Upper lobe of right lung (tissue), 1 donor: Measurements from ENCODE around the gene ONECUT3. TPM values are rescaled to one million over a fixed set of nuclear protein-coding genes. Genes with fewer than 3 reads are reported as not detected.

Source experiments
- ATAC-seq: fragments of 200-7000 bp; cut with Tn5 transposase; one replicate; pipeline ENCODE4 v1.9.1; 2020; ENCODE audit warnings: mild to moderate bottlenecking, moderate library complexity
- DNase-seq: peaks from one replicate; pipeline ENCODE4 v3.0.0-alpha.2; 2020
- H3K27ac ChIP-seq: fragments of 200-600 bp; one replicate; pipeline ENCODE4 v1.8.0; 2022
- H3K27me3 ChIP-seq: fragments of 200-600 bp; one replicate; pipeline ENCODE4 v1.8.0; 2022; ENCODE audit warnings: mild to moderate bottlenecking
- H3K36me3 ChIP-seq: fragments of 200-600 bp; one replicate; pipeline ENCODE4 v1.8.0; 2022
- H3K4me1 ChIP-seq: fragments of 200-600 bp; one replicate; pipeline ENCODE4 v1.8.0; 2022
- H3K4me3 ChIP-seq: fragments of 200-600 bp; one replicate; pipeline ENCODE4 v1.8.0; 2022; ENCODE audit warnings: mild to moderate bottlenecking
- H3K9me3 ChIP-seq: fragments of 200-600 bp; one replicate; pipeline ENCODE4 v1.8.0; 2022
- intact Hi-C: fragments of 100-400 bp; cut with DNase I; formaldehyde crosslinking; loops from one replicate; pipeline ENCODE4 v1.11.0; 2022
- total RNA-seq: library from RNA; stranded (reverse); fragmentation: NEBNext Ultra II Directional; extraction: Animal tissue kit (Norgen Biotek cat#: 25700); gene quantifications from one replicate; pipeline ENCODE4 v1.2.1, GENCODE V29; 2021
- TF ChIP-seq, protein P1 (sequence below): fragments of 200-600 bp; IDR thresholded peaks from one replicate; pipeline ENCODE4 v1.8.0; 2022; ENCODE audit warnings: antibody characterized with exemption
- donor health status: DM: no; HTN: yes; CAD: no; lungs with severe emphysema.

ONECUT3 gene
- total RNA-seq, 1 donor from 2014 or later = not detected

DNA sequence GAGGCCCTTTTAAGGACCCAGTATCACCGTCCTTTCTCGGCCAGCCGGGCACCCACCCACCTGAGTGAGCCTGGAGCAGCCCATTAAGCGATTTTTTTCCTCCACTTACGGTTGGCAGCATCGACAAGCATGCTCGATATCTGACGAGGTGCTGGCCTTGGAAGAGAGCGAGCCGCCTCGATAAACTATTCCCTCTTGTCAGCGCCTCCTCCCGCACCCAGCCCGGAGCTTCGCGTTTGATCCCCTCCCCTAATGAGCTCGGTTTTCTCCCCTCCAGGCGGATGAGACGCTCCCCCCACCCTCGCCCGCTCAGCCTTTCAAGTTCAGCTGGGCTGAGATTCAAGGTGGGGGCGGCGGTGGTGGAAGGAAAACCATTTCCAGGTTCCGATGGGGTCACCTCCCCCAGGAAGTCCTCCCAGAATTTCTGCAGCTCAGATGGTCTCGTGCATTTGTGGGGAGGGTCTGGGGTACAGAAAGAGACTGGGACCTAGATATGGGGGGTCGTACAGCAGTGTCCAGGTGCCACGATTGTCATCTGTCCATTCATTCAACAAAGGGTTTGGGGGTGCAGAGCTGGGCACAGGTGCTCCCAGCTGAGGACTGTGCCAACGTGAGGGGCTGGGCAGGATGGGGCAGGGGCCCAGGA, 18.9 kb upstream of the ONECUT3 start:
- no peaks in the 10 kb centered on the region for H3K9me3 ChIP-seq
- H3K27me3 ChIP-seq = peaks cover 62% of the 10 kb centered on the region
- no peaks in the 10 kb centered on the region for H3K4me1 ChIP-seq
- intact Hi-C loops = no loop called here
- H3K36me3 ChIP-seq = no peaks in the 10 kb centered on the region
- H3K27ac ChIP-seq = no peak overlapping the region
- ATAC-seq = no peak
- H3K4me3 ChIP-seq = no peak overlapping the region
- DNase-seq = no peak
- TF ChIP-seq, protein P1, sequence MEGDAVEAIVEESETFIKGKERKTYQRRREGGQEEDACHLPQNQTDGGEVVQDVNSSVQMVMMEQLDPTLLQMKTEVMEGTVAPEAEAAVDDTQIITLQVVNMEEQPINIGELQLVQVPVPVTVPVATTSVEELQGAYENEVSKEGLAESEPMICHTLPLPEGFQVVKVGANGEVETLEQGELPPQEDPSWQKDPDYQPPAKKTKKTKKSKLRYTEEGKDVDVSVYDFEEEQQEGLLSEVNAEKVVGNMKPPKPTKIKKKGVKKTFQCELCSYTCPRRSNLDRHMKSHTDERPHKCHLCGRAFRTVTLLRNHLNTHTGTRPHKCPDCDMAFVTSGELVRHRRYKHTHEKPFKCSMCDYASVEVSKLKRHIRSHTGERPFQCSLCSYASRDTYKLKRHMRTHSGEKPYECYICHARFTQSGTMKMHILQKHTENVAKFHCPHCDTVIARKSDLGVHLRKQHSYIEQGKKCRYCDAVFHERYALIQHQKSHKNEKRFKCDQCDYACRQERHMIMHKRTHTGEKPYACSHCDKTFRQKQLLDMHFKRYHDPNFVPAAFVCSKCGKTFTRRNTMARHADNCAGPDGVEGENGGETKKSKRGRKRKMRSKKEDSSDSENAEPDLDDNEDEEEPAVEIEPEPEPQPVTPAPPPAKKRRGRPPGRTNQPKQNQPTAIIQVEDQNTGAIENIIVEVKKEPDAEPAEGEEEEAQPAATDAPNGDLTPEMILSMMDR = no peak

DNA sequence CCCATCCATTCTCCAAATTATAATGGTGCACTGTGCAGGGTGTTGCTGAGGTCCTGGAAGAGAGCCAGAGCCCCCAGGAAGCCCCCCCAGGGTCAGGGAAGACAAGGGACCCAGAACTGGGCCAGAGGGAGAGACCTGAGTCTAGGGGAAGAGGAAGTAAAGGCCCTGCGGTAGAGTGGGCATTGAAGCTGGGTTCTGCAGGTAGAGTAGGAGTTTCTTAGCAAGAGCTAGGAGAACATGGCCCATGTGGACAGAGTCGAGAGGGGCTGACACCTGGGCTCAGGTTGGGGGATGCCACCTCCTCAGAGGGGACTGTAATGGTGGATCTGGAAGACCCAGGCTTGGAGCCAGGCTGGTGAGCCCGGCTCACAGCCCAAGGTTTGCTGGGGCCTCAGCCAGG, 17.0 kb upstream of the ONECUT3 start:
- ATAC-seq (no peak), DNase-seq (no peak)
- peaks cover 45% of the 10 kb centered on the region for H3K27me3 ChIP-seq
- H3K27ac ChIP-seq = no peak overlapping the region
- H3K36me3 ChIP-seq = no peaks in the 10 kb centered on the region
- TF ChIP-seq, protein P1 = no peak
- intact Hi-C loops = no loop called here
- H3K4me3 ChIP-seq = no peak overlapping the region
- no peaks in the 10 kb centered on the region for H3K9me3 ChIP-seq
- no peaks in the 10 kb centered on the region for H3K4me1 ChIP-seq

DNA sequence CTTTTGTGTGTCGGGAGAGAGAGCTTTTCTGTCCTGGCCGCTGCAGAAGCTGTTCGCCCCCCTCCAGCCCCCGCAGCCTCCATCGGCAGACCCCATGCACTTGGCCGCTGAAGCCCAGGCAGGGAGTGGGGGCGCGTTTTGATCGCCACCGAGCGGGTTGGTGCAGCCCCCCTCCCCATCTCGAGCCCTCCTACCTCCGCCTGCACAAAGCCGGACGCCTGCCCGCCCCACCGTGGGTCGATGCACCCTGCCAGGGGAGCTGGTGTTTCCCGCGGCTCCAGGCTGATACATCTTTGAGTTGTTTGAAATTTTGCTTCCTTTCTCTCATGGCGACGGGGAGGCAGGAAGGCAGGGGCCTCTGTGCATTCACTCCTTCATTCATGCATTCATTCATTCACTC, 16.4 kb upstream of the ONECUT3 start:
- H3K36me3 ChIP-seq = no peaks in the 10 kb centered on the region
- TF ChIP-seq, protein P1 = no peak
- no peak for DNase-seq
- H3K27me3 ChIP-seq = peaks cover 45% of the 10 kb centered on the region
- no peak for ATAC-seq
- H3K27ac ChIP-seq = no peak overlapping the region
- no peak overlapping the region for H3K4me3 ChIP-seq
- intact Hi-C loops = no loop called here
- no peaks in the 10 kb centered on the region for H3K4me1 ChIP-seq
- no peaks in the 10 kb centered on the region for H3K9me3 ChIP-seq

DNA sequence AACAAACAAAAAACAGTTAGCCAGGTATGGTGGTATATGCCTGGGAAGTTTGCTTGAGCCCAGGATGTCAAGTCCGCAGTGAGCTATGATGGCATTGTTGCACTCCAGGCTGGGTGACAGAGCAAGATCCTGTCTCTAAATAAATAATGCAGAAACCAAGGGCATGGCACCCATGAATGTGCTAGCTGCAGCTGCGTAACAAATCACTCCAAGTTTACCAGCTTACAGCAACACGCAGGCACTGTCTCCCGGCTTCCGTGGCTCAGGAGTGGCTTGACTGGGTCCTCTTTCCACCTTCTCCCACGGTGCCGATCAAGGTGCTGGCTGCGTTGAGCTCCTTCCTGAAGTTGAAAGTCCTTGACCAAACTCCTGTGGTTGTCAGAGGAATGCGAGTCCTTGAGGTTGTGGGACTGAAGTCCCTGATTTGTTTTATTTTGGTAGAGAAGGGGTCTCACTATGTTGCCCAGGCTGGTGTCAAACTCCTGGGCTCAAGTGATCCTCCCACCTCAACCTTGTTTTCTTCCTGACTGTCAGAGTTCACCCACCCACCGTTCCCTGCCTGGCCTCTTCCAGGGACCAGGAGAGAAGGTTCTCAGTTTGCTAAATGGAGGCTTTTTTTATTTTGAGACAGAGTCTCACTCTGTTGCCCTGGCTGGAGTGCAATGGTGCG, 13.2 kb upstream of the ONECUT3 start:
- ATAC-seq = no peak
- no peak overlapping the region for H3K4me3 ChIP-seq
- TF ChIP-seq, protein P1 = no peak
- H3K27me3 ChIP-seq = peaks cover 44% of the 10 kb centered on the region
- H3K36me3 ChIP-seq = no peaks in the 10 kb centered on the region
- no peaks in the 10 kb centered on the region for H3K9me3 ChIP-seq
- H3K4me1 ChIP-seq = no peaks in the 10 kb centered on the region
- H3K27ac ChIP-seq = no peak overlapping the region
- intact Hi-C loops = no loop called here
- DNase-seq = no peak

DNA sequence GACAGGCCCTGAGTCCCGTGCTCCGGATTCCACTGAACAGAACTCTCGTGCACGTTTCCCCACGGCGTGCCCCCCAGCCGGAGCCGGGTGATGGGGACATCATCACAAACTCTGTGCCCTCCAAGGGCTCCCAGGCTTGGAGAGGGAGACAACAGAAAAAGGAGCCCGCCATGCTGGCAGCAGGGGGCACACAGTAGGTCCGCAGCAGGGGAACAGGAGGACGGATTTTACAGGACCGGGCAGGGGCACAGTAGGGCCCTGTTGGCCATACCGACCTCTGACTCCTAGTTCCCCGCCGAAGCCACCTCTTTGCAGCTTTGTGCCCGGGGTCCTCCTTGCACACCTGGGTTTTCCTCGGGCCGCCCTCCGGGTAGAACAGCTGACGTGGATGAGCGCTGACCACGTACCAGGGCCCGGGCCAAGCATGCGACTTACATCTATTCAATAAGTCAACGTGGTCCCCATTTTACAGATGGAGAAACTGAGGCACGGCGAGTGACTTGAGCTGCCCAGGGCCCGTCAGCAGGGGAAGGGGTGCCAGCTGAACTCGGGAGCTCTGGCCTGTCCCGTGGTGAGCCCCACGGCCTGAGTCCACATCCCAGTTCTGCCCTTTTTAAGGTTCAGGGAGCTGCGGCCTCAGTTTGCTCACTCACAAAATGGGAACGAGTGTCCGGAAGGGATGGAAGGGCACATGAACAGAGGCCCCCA, 10.2 kb upstream of the ONECUT3 start:
- H3K4me1 ChIP-seq = peaks cover 2% of the 10 kb centered on the region
- TF ChIP-seq, protein P1 = no peak
- intact Hi-C loops = no loop called here
- no peak overlapping the region for H3K27ac ChIP-seq
- H3K36me3 ChIP-seq = no peaks in the 10 kb centered on the region
- no peak overlapping the region for H3K4me3 ChIP-seq
- H3K27me3 ChIP-seq = peaks cover 40% of the 10 kb centered on the region
- no peak for DNase-seq
- ATAC-seq = no peak
- no peaks in the 10 kb centered on the region for H3K9me3 ChIP-seq
